SU-DHL-6 (cell line): ENCODE measurements around the gene PTPN11.

Experiments
- H2AFZ ChIP-seq: fragments of 200-600 bp; sonication (generic); 2 replicates; pipeline ENCODE4 v1.6.1; 2014; ENCODE audit warnings: low read depth, mild to moderate bottlenecking, moderate library complexity, mixed read lengths, antibody characterized with exemption, low read length; ENCODE audit not compliant: severe bottlenecking
- H3F3A ChIP-seq: fragments of 200-600 bp; shearing (Covaris generic); 2 replicates; pipeline ENCODE4 v1.6.0; 2016; ENCODE audit warnings: antibody characterized with exemption, mild to moderate bottlenecking; ENCODE audit not compliant: insufficient read depth
- H3K27ac ChIP-seq: fragments of 200-600 bp; sonication (generic); 2 replicates; pipeline ENCODE4 v1.5.1; 2016; ENCODE audit warnings: low read depth, mild to moderate bottlenecking, low read length, moderate library complexity, mixed read lengths
- H3K27me3 ChIP-seq: fragments of 200-600 bp; sonication (generic), shearing (Covaris generic); 2 replicates; pipeline ENCODE4 v1.6.0; 2014; ENCODE audit warnings: mild to moderate bottlenecking, low read length
- H3K36me3 ChIP-seq: fragments of 200-600 bp; sonication (generic); 2 replicates; pipeline ENCODE4 v1.6.1; 2014; ENCODE audit warnings: mild to moderate bottlenecking, low read length, mixed read lengths
- H3K4me2 ChIP-seq: fragments of 300-600, 200-600 bp; shearing (Covaris generic), sonication (generic); 2 replicates; pipeline ENCODE4 v1.6.0; 2014; ENCODE audit warnings: low read length, low read depth, mild to moderate bottlenecking; ENCODE audit not compliant: poor library complexity, severe bottlenecking
- H3K4me3 ChIP-seq: fragments of 200-600 bp; sonication (generic); 2 replicates; pipeline ENCODE4 v1.5.1; 2014; ENCODE audit warnings: antibody characterized with exemption, low read length, mild to moderate bottlenecking, mixed read lengths; ENCODE audit not compliant: insufficient read depth, poor library complexity, severe bottlenecking
- H3K79me2 ChIP-seq: fragments of 200-600 bp; sonication (generic); 2 replicates; pipeline ENCODE4 v1.6.1; 2014; ENCODE audit warnings: mild to moderate bottlenecking, low read length, moderate library complexity; ENCODE audit not compliant: insufficient read depth
- H3K9ac ChIP-seq: fragments of 200-600 bp; sonication (generic); 2 replicates; pipeline ENCODE4 v1.7.0; 2014; ENCODE audit warnings: mild to moderate bottlenecking, low read length
- H3K9me2 ChIP-seq: fragments of 200-600 bp; sonication (generic); replicated peaks from 2 replicates; pipeline ENCODE4 v1.6.1; 2014; ENCODE audit warnings: low read length; ENCODE audit not compliant: insufficient read depth
- H3K9me3 ChIP-seq: fragments of 200-600 bp; sonication (generic); 2 replicates; pipeline ENCODE4 v1.6.1; 2014; ENCODE audit warnings: low read length, mixed read lengths; ENCODE audit not compliant: insufficient read depth
- H4K20me1 ChIP-seq: fragments of 200-600 bp; sonication (generic); 2 replicates; pipeline ENCODE4 v1.6.1; 2014; ENCODE audit warnings: low read depth, mild to moderate bottlenecking, antibody characterized with exemption, low read length, moderate library complexity, mixed read lengths
- EZH2phosphoT487 ChIP-seq: fragments of 200-600 bp; sonication (generic), shearing (Covaris generic); conservative IDR thresholded peaks from 2 replicates; pipeline ENCODE4 v1.6.1; 2018; ENCODE audit warnings: mild to moderate bottlenecking, antibody characterized with exemption, low read length, moderate library complexity, mixed read lengths
- TF ChIP-seq, protein P1 (sequence below): fragments of 200-600 bp; sonication (generic); IDR thresholded peaks from one replicate; pipeline ENCODE4 v1.5.1; 2017; ENCODE audit warnings: antibody characterized with exemption, mild to moderate bottlenecking, low read length, moderate library complexity; ENCODE audit not compliant: insufficient read depth, poor library complexity, severe bottlenecking

The PTPN11 gene

DNA sequence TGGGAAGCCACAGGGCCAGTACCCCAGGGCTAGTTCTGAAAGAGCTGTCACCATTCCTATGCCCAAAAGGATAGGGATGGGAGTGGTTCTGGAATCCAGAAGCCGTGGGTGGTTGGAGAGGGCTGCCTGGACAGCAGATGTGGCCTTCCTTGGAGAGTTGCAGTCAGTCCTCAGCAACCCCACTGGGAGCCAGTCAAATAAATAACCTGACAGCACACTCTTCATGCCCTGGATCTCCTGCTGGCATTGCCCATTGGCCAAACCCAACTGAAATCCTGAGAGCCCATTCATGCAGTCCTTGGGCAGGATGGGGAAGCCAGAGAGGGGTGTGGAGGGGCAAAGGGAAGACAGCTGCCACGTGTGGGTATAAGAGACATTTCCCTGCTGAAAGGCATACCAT, 128.2 kb downstream of the PTPN11 start:
- Histone ChIP-seq H3K79me2 (no peaks in the 10 kb centered on the region), H3K9ac (no peak overlapping the region), H4K20me1 (no peaks in the 10 kb centered on the region), H2AFZ (no peak overlapping the region), H3K9me3 (no peaks in the 10 kb centered on the region), H3K4me2 (no peak overlapping the region), H3K36me3 (no peaks in the 10 kb centered on the region), H3F3A (no peaks in the 10 kb centered on the region), H3K27ac (no peak overlapping the region), H3K4me3 (no peak overlapping the region), H3K9me2 (no peaks in the 10 kb centered on the region), H3K27me3 (no peaks in the 10 kb centered on the region)
- TF ChIP-seq EZH2phosphoT487, result no peak
- TF ChIP-seq, protein P1, sequence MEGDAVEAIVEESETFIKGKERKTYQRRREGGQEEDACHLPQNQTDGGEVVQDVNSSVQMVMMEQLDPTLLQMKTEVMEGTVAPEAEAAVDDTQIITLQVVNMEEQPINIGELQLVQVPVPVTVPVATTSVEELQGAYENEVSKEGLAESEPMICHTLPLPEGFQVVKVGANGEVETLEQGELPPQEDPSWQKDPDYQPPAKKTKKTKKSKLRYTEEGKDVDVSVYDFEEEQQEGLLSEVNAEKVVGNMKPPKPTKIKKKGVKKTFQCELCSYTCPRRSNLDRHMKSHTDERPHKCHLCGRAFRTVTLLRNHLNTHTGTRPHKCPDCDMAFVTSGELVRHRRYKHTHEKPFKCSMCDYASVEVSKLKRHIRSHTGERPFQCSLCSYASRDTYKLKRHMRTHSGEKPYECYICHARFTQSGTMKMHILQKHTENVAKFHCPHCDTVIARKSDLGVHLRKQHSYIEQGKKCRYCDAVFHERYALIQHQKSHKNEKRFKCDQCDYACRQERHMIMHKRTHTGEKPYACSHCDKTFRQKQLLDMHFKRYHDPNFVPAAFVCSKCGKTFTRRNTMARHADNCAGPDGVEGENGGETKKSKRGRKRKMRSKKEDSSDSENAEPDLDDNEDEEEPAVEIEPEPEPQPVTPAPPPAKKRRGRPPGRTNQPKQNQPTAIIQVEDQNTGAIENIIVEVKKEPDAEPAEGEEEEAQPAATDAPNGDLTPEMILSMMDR, result no peak

DNA sequence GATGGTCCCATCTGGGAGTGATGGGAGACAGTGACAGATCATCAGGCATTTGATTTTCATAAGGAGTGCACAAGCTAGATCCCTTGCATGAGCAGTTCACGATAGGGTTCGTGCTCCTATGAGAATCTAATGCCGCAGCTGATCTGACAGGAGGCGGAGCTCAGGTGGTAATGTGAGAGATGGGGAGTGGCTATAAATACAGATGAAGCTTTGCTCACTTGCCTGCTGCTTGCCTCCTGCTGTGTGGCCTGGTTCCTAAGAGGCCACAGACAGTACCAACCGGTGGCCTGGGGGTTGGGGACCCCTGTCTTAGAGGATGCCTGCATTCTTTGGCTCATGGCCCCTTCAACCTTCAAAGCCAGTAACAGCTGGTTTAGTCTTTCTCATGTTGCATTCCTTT, 130.3 kb downstream of the PTPN11 start:
- H3K27ac ChIP-seq, result no peak overlapping the region
- no peak overlapping the region for H3K4me3 ChIP-seq
- no peak overlapping the region for H2AFZ ChIP-seq
- H3K36me3 ChIP-seq, result no peaks in the 10 kb centered on the region
- no peak overlapping the region for H3K9ac ChIP-seq
- H3K4me2 ChIP-seq, result no peak overlapping the region
- H3K27me3 ChIP-seq, result no peaks in the 10 kb centered on the region
- H4K20me1 ChIP-seq, result no peaks in the 10 kb centered on the region
- H3K79me2 ChIP-seq, result no peaks in the 10 kb centered on the region
- H3K9me2 ChIP-seq, result no peaks in the 10 kb centered on the region
- H3F3A ChIP-seq, result no peaks in the 10 kb centered on the region
- TF ChIP-seq, protein P1, result no peak
- no peak for TF ChIP-seq EZH2phosphoT487
- no peaks in the 10 kb centered on the region for H3K9me3 ChIP-seq

- Histone ChIP-seq H3F3A (no peaks in the 10 kb centered on the region), H2AFZ (no peak overlapping the region), H3K9ac (no peak overlapping the region), H3K4me3 (no peak overlapping the region), H3K27me3 (no peaks in the 10 kb centered on the region), H3K4me2 (no peak overlapping the region), H3K36me3 (no peaks in the 10 kb centered on the region), H3K27ac (no peak overlapping the region), H3K9me3 (no peaks in the 10 kb centered on the region), H3K9me2 (no peaks in the 10 kb centered on the region), H4K20me1 (no peaks in the 10 kb centered on the region), H3K79me2 (no peaks in the 10 kb centered on the region)
- TF ChIP-seq, protein P1, result no peak
Observed at GRCh38 chr12:112551681-112552080, 132.9 kb downstream of the PTPN11 start.

- Histone ChIP-seq H3K4me3 (no peak overlapping the region), H3K9me2 (no peaks in the 10 kb centered on the region), H3K27me3 (no peaks in the 10 kb centered on the region), H3K9me3 (no peaks in the 10 kb centered on the region), H3K36me3 (no peaks in the 10 kb centered on the region), H3K27ac (no peak overlapping the region), H3K4me2 (no peak overlapping the region), H4K20me1 (no peaks in the 10 kb centered on the region), H3K9ac (no peak overlapping the region), H2AFZ (no peak overlapping the region), H3F3A (no peaks in the 10 kb centered on the region), H3K79me2 (no peaks in the 10 kb centered on the region)
- no peak for TF ChIP-seq EZH2phosphoT487
- TF ChIP-seq, protein P1, result no peak
Observed at GRCh38 chr12:112555621-112556233, 137.0 kb downstream of the PTPN11 start.
